GM12891 (cell line): ENCODE data around the gene TYRP1.

Experiments
- POLR2A ChIP-seq: IDR thresholded peaks from 2 replicates; pipeline ENCODE4 v1.6.1; 2011; ENCODE audit warnings: low read depth, low read length, control low read depth
- POU2F2 ChIP-seq: IDR thresholded peaks from 2 replicates; pipeline ENCODE4 v1.6.1; 2011; ENCODE audit warnings: low read depth, mild to moderate bottlenecking, control low read depth, low read length, moderate library complexity
- TAF1 ChIP-seq: IDR thresholded peaks from 2 replicates; pipeline ENCODE4 v1.6.1; 2011; ENCODE audit warnings: low read depth, low read length, control low read depth

GRCh38 chr9:12651125-12651524, 42.1 kb upstream of the TYRP1 start:
- no peak for TF ChIP-seq TAF1
- no peak for TF ChIP-seq POLR2A
- TF ChIP-seq POU2F2 = no peak
